ENCODE results near the gene MS4A8.

Gene MS4A8

GRCh38 chr11:60725592-60725991 lies 26.2 kb downstream of the MS4A8 start:
- Histone ChIP-seq H3K4me3 (replicated peaks; ENCODE audit: low read depth, low read length) (no peak overlapping the region), H3K27me3 (replicated peaks; ENCODE audit: control insufficient read depth, insufficient read depth, low read length) (no peaks in the 10 kb centered on the region; the same call in 1 of the 2 replicates), H3K36me3 (ENCODE audit: control insufficient read depth, insufficient read depth, low read length) (no peaks in the 10 kb centered on the region)
- TF ChIP-seq CTCF (IDR thresholded peaks at IDR 0.05; ENCODE audit: insufficient read depth, low read length, poor library complexity, severe bottlenecking), result no peak
- no peak for DNase-seq (ENCODE audit: extremely low read depth, insufficient read length)

DNA sequence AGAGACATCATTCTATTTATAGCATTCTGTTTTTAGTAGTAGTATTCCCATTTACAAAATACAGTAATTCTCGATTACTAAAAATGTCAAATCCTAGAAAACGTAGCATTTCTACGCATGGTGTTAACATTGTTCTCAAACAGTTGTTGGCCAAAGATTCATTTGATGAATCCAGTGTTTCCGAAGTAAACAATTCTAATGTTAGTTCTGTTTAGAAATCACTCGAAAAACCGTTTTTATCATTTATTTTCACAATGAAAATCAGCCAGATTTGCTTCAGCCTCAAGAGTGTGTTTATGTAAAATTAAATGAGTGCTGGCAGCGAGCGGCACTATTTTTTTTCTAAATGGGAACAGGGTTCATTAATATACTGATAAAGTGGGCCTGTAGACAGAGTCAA lies 32.2 kb downstream of the MS4A8 start:
- no peak for TF ChIP-seq CTCF (IDR thresholded peaks at IDR 0.05; ENCODE audit: insufficient read depth, low read length, poor library complexity, severe bottlenecking)
- DNase-seq (ENCODE audit: extremely low read depth, insufficient read length), result no peak
- Histone ChIP-seq H3K36me3 (ENCODE audit: control insufficient read depth, insufficient read depth, low read length) (no peaks in the 10 kb centered on the region), H3K4me3 (replicated peaks; ENCODE audit: low read depth, low read length) (no peak overlapping the region), H3K27me3 (replicated peaks; ENCODE audit: control insufficient read depth, insufficient read depth, low read length) (no peaks in the 10 kb centered on the region; the same call in 1 of the 2 replicates)

DNA sequence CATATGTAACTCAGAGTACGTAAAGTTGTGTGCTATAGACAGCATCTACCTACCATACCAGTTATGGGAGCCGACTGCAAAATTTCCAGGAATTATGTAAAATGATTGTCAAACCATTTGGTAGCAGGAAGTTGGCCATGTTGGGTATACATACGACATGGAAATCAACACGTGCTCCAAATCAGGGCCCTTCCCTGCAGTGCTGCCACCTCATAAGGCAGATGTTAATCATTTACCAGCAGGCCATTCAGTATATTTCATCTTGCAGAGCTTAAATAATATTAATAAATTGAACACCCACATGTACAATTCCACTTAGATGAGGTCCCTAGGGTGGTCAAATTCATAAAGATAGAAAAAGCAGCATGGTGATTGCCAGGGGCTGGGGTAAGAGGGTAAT lies 34.9 kb downstream of the MS4A8 start:
- DNase-seq (ENCODE audit: extremely low read depth, insufficient read length), result no peak
- H3K36me3 ChIP-seq (ENCODE audit: control insufficient read depth, insufficient read depth, low read length), result no peaks in the 10 kb centered on the region
- no peaks in the 10 kb centered on the region; the same call in 1 of the 2 replicates for H3K27me3 ChIP-seq (replicated peaks; ENCODE audit: control insufficient read depth, insufficient read depth, low read length)
- no peak for TF ChIP-seq CTCF (IDR thresholded peaks at IDR 0.05; ENCODE audit: insufficient read depth, low read length, poor library complexity, severe bottlenecking)
- no peak overlapping the region for H3K4me3 ChIP-seq (replicated peaks; ENCODE audit: low read depth, low read length)

- H3K36me3 ChIP-seq (ENCODE audit: control insufficient read depth, insufficient read depth, low read length), result no peaks in the 10 kb centered on the region
- no peak for DNase-seq (ENCODE audit: extremely low read depth, insufficient read length)
- H3K4me3 ChIP-seq (replicated peaks; ENCODE audit: low read depth, low read length), result no peak overlapping the region
- TF ChIP-seq CTCF (IDR thresholded peaks at IDR 0.05; ENCODE audit: insufficient read depth, low read length, poor library complexity, severe bottlenecking), result no peak
- no peaks in the 10 kb centered on the region for H3K27me3 ChIP-seq (replicated peaks; ENCODE audit: control insufficient read depth, insufficient read depth, low read length)
These were observed 39.7 kb downstream of the MS4A8 start for GRCh38 chr11:60739114-60739513.

DNA sequence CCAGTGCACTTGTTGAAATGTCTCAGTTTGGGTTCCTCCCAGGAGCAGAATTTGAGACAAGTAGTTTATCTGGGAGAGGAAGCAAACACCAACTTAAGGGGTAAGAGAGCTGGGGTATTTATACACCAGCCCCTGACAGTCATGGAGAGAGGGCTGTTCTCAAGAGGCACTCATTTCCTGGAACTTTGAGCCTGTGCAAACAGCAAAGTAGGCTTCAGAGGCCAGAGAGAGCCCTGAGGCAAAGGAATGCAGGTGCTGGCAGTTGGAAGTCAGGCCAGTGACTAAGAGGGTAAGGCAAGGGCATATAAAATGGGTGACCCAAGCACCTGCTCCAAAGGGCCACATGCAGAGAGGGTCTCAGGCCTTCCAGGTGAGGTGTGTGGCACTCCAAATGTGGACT lies 41.2 kb downstream of the MS4A8 start:
- TF ChIP-seq CTCF (IDR thresholded peaks at IDR 0.05; ENCODE audit: insufficient read depth, low read length, poor library complexity, severe bottlenecking), result no peak
- DNase-seq (ENCODE audit: extremely low read depth, insufficient read length), result no peak
- H3K36me3 ChIP-seq (ENCODE audit: control insufficient read depth, insufficient read depth, low read length), result no peaks in the 10 kb centered on the region
- H3K4me3 ChIP-seq (replicated peaks; ENCODE audit: low read depth, low read length), result no peak overlapping the region
- no peaks in the 10 kb centered on the region for H3K27me3 ChIP-seq (replicated peaks; ENCODE audit: control insufficient read depth, insufficient read depth, low read length)

DNA sequence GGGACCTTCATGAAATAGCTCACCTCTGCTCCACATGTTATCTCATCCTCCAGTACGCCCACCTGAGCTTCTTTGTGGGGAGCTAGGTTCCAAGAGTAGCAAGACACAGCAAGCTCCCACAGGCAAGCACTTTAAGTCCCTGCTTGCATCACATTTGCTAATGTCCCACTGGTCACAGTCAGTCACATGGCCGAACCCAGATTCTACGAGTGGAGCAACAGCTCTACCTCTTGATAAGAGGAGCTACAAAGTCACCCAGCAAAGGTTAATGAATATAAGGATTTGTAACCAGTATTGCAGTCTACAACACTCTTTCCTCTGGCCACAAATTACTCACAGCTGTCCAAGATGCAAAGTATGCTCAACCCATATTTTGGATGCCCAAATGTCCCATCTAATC lies 42.0 kb downstream of the MS4A8 start:
- no peaks in the 10 kb centered on the region for H3K27me3 ChIP-seq (replicated peaks; ENCODE audit: control insufficient read depth, insufficient read depth, low read length)
- H3K36me3 ChIP-seq (ENCODE audit: control insufficient read depth, insufficient read depth, low read length), result no peaks in the 10 kb centered on the region
- H3K4me3 ChIP-seq (replicated peaks; ENCODE audit: low read depth, low read length), result no peak overlapping the region
- DNase-seq (ENCODE audit: extremely low read depth, insufficient read length), result no peak
- TF ChIP-seq CTCF (IDR thresholded peaks at IDR 0.05; ENCODE audit: insufficient read depth, low read length, poor library complexity, severe bottlenecking), result no peak

Data from GM06990 (cell line).